HCT116 (cell line): ENCODE data around the gene EPB41L5.

Experiments used
- CTCF ChIP-seq, 3 experiments: fragments of 200-600 bp in 1 of 3; sonication (generic) in 1 of 3; IDR thresholded peaks in 2 of 3; conservative IDR thresholded peaks in 1 of 3; 2 replicates each; pipeline ENCODE4 v1.5.1; 2012 to 2017; ENCODE audit warnings: low read depth in 2 of 3, low read length in 2 of 3, antibody characterized with exemption in 1 of 3, borderline replicate concordance in 1 of 3, control low read depth in 1 of 3, mild to moderate bottlenecking in 1 of 3, mixed read lengths in 1 of 3, mixed run types in 1 of 3, moderate library complexity in 1 of 3; ENCODE audit not compliant: insufficient read depth in 1 of 3
- EGR1 ChIP-seq: IDR thresholded peaks from 2 replicates; pipeline ENCODE4 v1.6.1; 2012; ENCODE audit warnings: low read depth
- EZH2 ChIP-seq: fragments of 200-600 bp; sonication (generic); IDR thresholded peaks from 2 replicates; pipeline ENCODE4 v1.6.1; 2017; ENCODE audit warnings: antibody characterized with exemption, mixed run types
- EZH2phosphoT487 ChIP-seq: fragments of 200-600 bp; IDR thresholded peaks from 2 replicates; pipeline ENCODE4 v1.6.1; 2018; ENCODE audit warnings: antibody characterized with exemption, borderline replicate concordance
- JUND ChIP-seq: IDR thresholded peaks from 2 replicates; pipeline ENCODE4 v1.6.1; 2012
- POLR2A ChIP-seq: IDR thresholded peaks from 2 replicates; pipeline ENCODE4 v1.7.0; 2011; ENCODE audit warnings: borderline replicate concordance; ENCODE audit not compliant: insufficient read depth, insufficient read length; ENCODE audit errors: extremely low read depth
- POLR2AphosphoS5 ChIP-seq: IDR thresholded peaks from 2 replicates; pipeline ENCODE4 v1.6.1; 2011; ENCODE audit warnings: mild to moderate bottlenecking, low read depth, low read length, moderate library complexity
- SP1 ChIP-seq: IDR thresholded peaks from 2 replicates; pipeline ENCODE4 v1.6.1; 2012; ENCODE audit warnings: low read depth
- SRF ChIP-seq: IDR thresholded peaks from 2 replicates; pipeline ENCODE4 v1.6.1; 2012; ENCODE audit warnings: low read depth
- YY1 ChIP-seq: IDR thresholded peaks from 2 replicates; pipeline ENCODE4 v1.6.1; 2011; ENCODE audit warnings: low read length, low read depth, moderate library complexity, mild to moderate bottlenecking; ENCODE audit not compliant: insufficient replicate concordance; ENCODE audit errors: extremely low read depth
- ZFX ChIP-seq: fragments of 450-650 bp; IDR thresholded peaks from 2 replicates; pipeline ENCODE4 v1.6.1; 2017
- ZNF274 ChIP-seq: fragments of 200-500 bp; sonication (Bioruptor generic); IDR thresholded peaks from 2 replicates; pipeline ENCODE4 v1.6.1; 2014; ENCODE audit warnings: mild to moderate bottlenecking, low read depth, low read length, inconsistent platforms
- TF ChIP-seq, protein P1 (sequence below): IDR thresholded peaks from 2 replicates; pipeline ENCODE4 v1.6.1; 2012

GRCh38 chr2:120110507-120110906, 97.6 kb downstream of the EPB41L5 start:
- TF ChIP-seq CTCF (IDR thresholded peaks at IDR 0.05 in 2 of 3, conservative IDR thresholded peaks at IDR 0.05 in 1 of 3; ENCODE audit: borderline replicate concordance in 1 of 3, insufficient read depth in 1 of 3, low read depth in 2 of 3, low read length in 2 of 3): no peak
- no peak for TF ChIP-seq POLR2A
- TF ChIP-seq EZH2phosphoT487: no peak
- no peak for TF ChIP-seq ZFX
- no peak for TF ChIP-seq EGR1
- no peak for TF ChIP-seq EZH2
- TF ChIP-seq ZNF274: no peak
- TF ChIP-seq SRF: no peak
- no peak for TF ChIP-seq JUND
- TF ChIP-seq SP1: no peak
- TF ChIP-seq, protein P1, sequence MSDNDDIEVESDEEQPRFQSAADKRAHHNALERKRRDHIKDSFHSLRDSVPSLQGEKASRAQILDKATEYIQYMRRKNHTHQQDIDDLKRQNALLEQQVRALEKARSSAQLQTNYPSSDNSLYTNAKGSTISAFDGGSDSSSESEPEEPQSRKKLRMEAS: no peak
- TF ChIP-seq YY1: no peak
- no peak for TF ChIP-seq POLR2AphosphoS5
